HG03103 (cell line): ENCODE results near the gene TMEM30A.

ENCODE experiments used
- ATAC-seq: cut with Tn5 transposase; IDR thresholded peaks from one replicate; pipeline ENCODE4 v1.9.1; 2021; ENCODE audit warnings: low read depth; ENCODE audit not compliant: unreplicated experiment

Gene TMEM30A

GRCh38 chr6:75284632-75285282 is at the start of gene TMEM30A:
TSS of gene TMEM30A (minus strand) at chr6:75284792. CDS start at chr6:75284638, 154 bp downstream.
- peak; percentile 88 for ATAC-seq

- no peak for ATAC-seq
Observed at GRCh38 chr6:75333676-75334200, 49.1 kb upstream of the TMEM30A start.

GRCh38 chr6:75331151-75331550 is 46.6 kb upstream of the TMEM30A start:
- ATAC-seq: no peak

- ATAC-seq: no peak
Observed at GRCh38 chr6:75329703-75330102, 45.1 kb upstream of the TMEM30A start.

- ATAC-seq: no peak
Observed at GRCh38 chr6:75327807-75328206, 43.2 kb upstream of the TMEM30A start.

- ATAC-seq: no peak
Observed at GRCh38 chr6:75326557-75327258, 42.1 kb upstream of the TMEM30A start.

- ATAC-seq: no peak
Observed at GRCh38 chr6:75318900-75319299, 34.3 kb upstream of the TMEM30A start.

GRCh38 chr6:75317503-75318206 is 33.1 kb upstream of the TMEM30A start:
- ATAC-seq: no peak

- ATAC-seq: no peak
Observed at GRCh38 chr6:75315978-75316377, 31.4 kb upstream of the TMEM30A start.

- no peak for ATAC-seq
Observed at GRCh38 chr6:75308250-75308988, 23.8 kb upstream of the TMEM30A start.

- ATAC-seq: no peak
Observed at GRCh38 chr6:75307364-75308004, 22.9 kb upstream of the TMEM30A start.

GRCh38 chr6:75306064-75306463 is 21.5 kb upstream of the TMEM30A start:
- ATAC-seq: no peak

GRCh38 chr6:75305573-75305972 is 21.0 kb upstream of the TMEM30A start:
- ATAC-seq: no peak

GRCh38 chr6:75302280-75302679 is 17.7 kb upstream of the TMEM30A start:
- no peak for ATAC-seq

- no peak for ATAC-seq
Observed at GRCh38 chr6:75301537-75301936, 16.9 kb upstream of the TMEM30A start.

- no peak for ATAC-seq
Observed at GRCh38 chr6:75301088-75301487, 16.5 kb upstream of the TMEM30A start.

GRCh38 chr6:75300531-75300855 is 15.9 kb upstream of the TMEM30A start:
- no peak for ATAC-seq

- ATAC-seq: no peak
Observed at GRCh38 chr6:75299801-75300530, 15.4 kb upstream of the TMEM30A start.
